T-cell (primary cell): ENCODE measurements around the gene H6PD. TPM values are rescaled to one million over a fixed set of nuclear protein-coding genes. Genes with fewer than 3 reads are reported as not detected.

Experiments used
- ATAC-seq, 4 experiments: fragments of 200-7000 bp in 3 of 4; fragments of 150-1000 bp in 1 of 4; cut with Tn5 transposase; replicated peaks in 1 of 4; 1 replicate in 3 of 4; 2 replicates in 1 of 4; pipeline ENCODE4 v1.10.0; 2021; ENCODE audit warnings: moderate library complexity in 3 of 4, mild to moderate bottlenecking in 2 of 4, moderate number of reproducible peaks in 1 of 4
- CTCF ChIA-PET, 2 donors: fragments of 300-600 bp; sonication (Branson Sonifier 250); formaldehyde crosslinking; loops; one replicate each; lab custom pipeline; 2022; ENCODE audit warnings: antibody characterized with exemption in 2 of 2; lab: Charles Lee
- POLR2A ChIA-PET, 2 donors: fragments of 300-600 bp; sonication (Branson Sonifier 250); formaldehyde crosslinking; loops; one replicate each; lab custom pipeline; 2022; ENCODE audit warnings: antibody characterized with exemption in 2 of 2; lab: Charles Lee
- DNase-seq, 35 experiments: peaks; one replicate each; pipeline versions ENCODE4 v3.0.0 to v3.0.0-alpha.2; 2013 to 2023
- H3K27ac ChIP-seq: one replicate; pipeline ENCODE4 v1.5.1; 2013; ENCODE audit warnings: low read length
- H3K27me3 ChIP-seq, 2 experiments: replicated peaks in 1 of 2; 1 replicate in 1 of 2; 2 replicates in 1 of 2; pipeline versions ENCODE4 v1.6.1 to v1.7.0; 2013; ENCODE audit warnings: low read length in 1 of 2, mixed read lengths in 1 of 2; ENCODE audit not compliant: control insufficient read depth in 2 of 2, insufficient read depth in 2 of 2; ENCODE audit errors: extremely low read depth in 1 of 2
- H3K36me3 ChIP-seq, 2 donors: 1 replicate in 1 of 2; 2 replicates in 1 of 2; pipeline versions ENCODE4 v1.6.1 to v1.7.0; 2013; ENCODE audit warnings: low read length in 1 of 2; ENCODE audit not compliant: control insufficient read depth in 2 of 2, insufficient read depth in 1 of 2; ENCODE audit errors: extremely low read depth in 1 of 2
- H3K4me1 ChIP-seq, 2 experiments: 1 replicate in 1 of 2; 2 replicates in 1 of 2; pipeline versions ENCODE4 v1.6.1 to v1.7.0; 2013; ENCODE audit warnings: low read length in 2 of 2, mixed read lengths in 1 of 2; ENCODE audit not compliant: insufficient read depth in 2 of 2, control insufficient read depth in 1 of 2; ENCODE audit errors: extremely low read depth in 1 of 2
- H3K4me3 ChIP-seq, 2 donors: 1 replicate in 1 of 2; 2 replicates in 1 of 2; pipeline versions ENCODE4 v1.5.1 to v1.7.0; 2013; ENCODE audit warnings: mild to moderate bottlenecking in 2 of 2, low read length in 1 of 2, moderate library complexity in 1 of 2; ENCODE audit not compliant: control insufficient read depth in 1 of 2; ENCODE audit errors: extremely low read depth in 1 of 2
- H3K9me3 ChIP-seq: 2 replicates; pipeline ENCODE4 v1.7.0; 2013
- H3K27ac Mint-ChIP-seq, 2 donors: one replicate each; pipeline ENCODE4 v1.8.0; 2020 to 2021; ENCODE audit warnings: mild to moderate bottlenecking in 2 of 2, mixed read lengths in 2 of 2
- H3K27me3 Mint-ChIP-seq, 2 donors: one replicate each; pipeline ENCODE4 v1.8.0; 2021 to 2022; ENCODE audit warnings: mixed read lengths in 2 of 2
- H3K36me3 Mint-ChIP-seq: one replicate; pipeline ENCODE4 v1.8.0; 2021; ENCODE audit warnings: mixed read lengths
- H3K4me1 Mint-ChIP-seq, 3 donors: one replicate each; pipeline ENCODE4 v1.8.0; 2020 to 2022; ENCODE audit warnings: mixed read lengths in 3 of 3, mild to moderate bottlenecking in 1 of 3
- H3K4me3 Mint-ChIP-seq, 3 donors: one replicate each; pipeline ENCODE4 v1.8.0; 2020 to 2022; ENCODE audit warnings: mild to moderate bottlenecking in 3 of 3, mixed read lengths in 3 of 3, moderate library complexity in 3 of 3
- H3K9me3 Mint-ChIP-seq, 3 donors: one replicate each; pipeline ENCODE4 v1.8.0; 2020 to 2022; ENCODE audit warnings: mixed read lengths in 3 of 3
- WGBS: methylation state at CpG from one replicate; pipeline ENCODE4 v1.1.5; 2013; ENCODE audit warnings: missing lambda C conversion rate; ENCODE audit not compliant: insufficient coverage; 5-methylcytosine and 5-hydroxymethylcytosine counted together
- total RNA-seq, 35 experiments: library from RNA in 6 of 35; stranded (reverse) in 6 of 35; fragments of 120-200 nt in 1 of 35; gene quantifications; one replicate each; pipeline versions ENCODE4 v1.2.1 to v1.2.4 and lab custom pipeline; 2013 to 2026

The H6PD gene
- total RNA-seq, 5 donors from 2014 or later (not counting 1 experiment from before 2014, with no cell fraction given): 17.6 to 26.5 (median 23.9) TPM

- Histone ChIP-seq H3K27ac (no peak overlapping the region), H3K36me3 (peaks cover 0 to 5% of the 10 kb centered on the region in 2 donors), H3K4me3 (no peak overlapping the region), H3K9me3 (no peaks in the 10 kb centered on the region), H3K27me3 (peaks cover 0 to 7% of the 10 kb centered on the region in 2 experiments), H3K4me1 (peaks cover 15 to 34% of the 10 kb centered on the region in 2 experiments)
- peak in 28 of 35 experiments; percentile 6 to 51 (median 31) for DNase-seq
- ChIA-PET CTCF (interaction anchor here in 1 of 2 donors (0.9 kb wide), 1 partner anchor 215 kb away, joined by 3 read pairs; no protein-coding TSS in a partner anchor), POLR2A (no interaction called here)
- Mint-ChIP-seq H3K36me3 (peaks cover 2% of the 10 kb centered on the region), H3K4me3 (no peak overlapping the region), H3K27ac (peak overlapping the region in 1 of 2 donors; percentile 36), H3K4me1 (peaks cover 24 to 31% (median 30%) of the 10 kb centered on the region in 3 donors), H3K9me3 (no peaks in the 10 kb centered on the region), H3K27me3 (peaks cover 0 to 5% of the 10 kb centered on the region in 2 donors)
- 17% methylated on average over 11 of the region's 12 CpGs for WGBS
- ATAC-seq: peak; percentile 47 to 92 (median 80)
Measured at GRCh38 chr1:9275567-9276034, 41.0 kb downstream of the H6PD start.

GRCh38 chr1:9278116-9278515 is 43.5 kb downstream of the H6PD start:
- no peak overlapping the region for H3K27ac Mint-ChIP-seq
- no peak overlapping the region for H3K4me3 Mint-ChIP-seq
- no peaks in the 10 kb centered on the region for H3K9me3 Mint-ChIP-seq
- WGBS: 80% methylated on average over 2 of the region's 5 CpGs
- peaks cover 0 to 6% of the 10 kb centered on the region in 2 donors for H3K27me3 Mint-ChIP-seq
- Histone ChIP-seq H3K36me3 (no peaks in the 10 kb centered on the region), H3K9me3 (no peaks in the 10 kb centered on the region), H3K4me3 (no peak overlapping the region), H3K27me3 (peaks cover 0 to 24% of the 10 kb centered on the region in 2 experiments), H3K4me1 (peaks cover 22 to 57% of the 10 kb centered on the region in 2 experiments), H3K27ac (no peak overlapping the region)
- peaks cover 39 to 52% (median 42%) of the 10 kb centered on the region in 3 donors for H3K4me1 Mint-ChIP-seq
- H3K36me3 Mint-ChIP-seq: no peaks in the 10 kb centered on the region
- ATAC-seq (no peak), DNase-seq (no peak)
- ChIA-PET POLR2A (no interaction called here), CTCF (no interaction called here)

- ChIA-PET POLR2A (no interaction called here), CTCF (no interaction called here)
- H3K9me3 Mint-ChIP-seq: no peaks in the 10 kb centered on the region
Measured at GRCh38 chr1:9278585-9279153, 44.1 kb downstream of the H6PD start.

GRCh38 chr1:9279172-9279840 is 44.7 kb downstream of the H6PD start:
- H3K27me3 Mint-ChIP-seq: peaks cover 0 to 6% of the 10 kb centered on the region in 2 donors
- peaks cover 0 to 4% (median 0%) of the 10 kb centered on the region in 3 donors for H3K9me3 Mint-ChIP-seq
- Histone ChIP-seq H3K4me1 (peaks cover 22 to 68% of the 10 kb centered on the region in 2 experiments), H3K36me3 (no peaks in the 10 kb centered on the region), H3K9me3 (no peaks in the 10 kb centered on the region), H3K27me3 (peaks cover 0 to 24% of the 10 kb centered on the region in 2 experiments), H3K4me3 (no peak overlapping the region), H3K27ac (no peak overlapping the region)
- ChIA-PET POLR2A (no interaction called here), CTCF (no interaction called here)
- H3K36me3 Mint-ChIP-seq: no peaks in the 10 kb centered on the region
- peaks cover 51 to 64% (median 54%) of the 10 kb centered on the region in 3 donors for H3K4me1 Mint-ChIP-seq
- WGBS: 78% methylated on average over 18 of the region's 23 CpGs
- ATAC-seq (peak in 1 of 4 experiments; percentile 62), DNase-seq (no peak)
- peak overlapping the region in 1 of 3 donors; percentile 77 for H3K4me3 Mint-ChIP-seq
- H3K27ac Mint-ChIP-seq: no peak overlapping the region

More at GRCh38 chr1:9278585-9279153, 44.1 kb downstream of the H6PD start:
- Histone ChIP-seq H3K4me1 (peaks cover 22 to 62% of the 10 kb centered on the region in 2 experiments), H3K27ac (no peak overlapping the region), H3K4me3 (no peak overlapping the region), H3K9me3 (no peaks in the 10 kb centered on the region), H3K27me3 (peaks cover 0 to 24% of the 10 kb centered on the region in 2 experiments), H3K36me3 (no peaks in the 10 kb centered on the region)
- Mint-ChIP-seq H3K27me3 (peaks cover 0 to 6% of the 10 kb centered on the region in 2 donors), H3K27ac (no peak overlapping the region), H3K4me3 (peak overlapping the region in 1 of 3 donors; percentile 77), H3K4me1 (peaks cover 44 to 57% (median 48%) of the 10 kb centered on the region in 3 donors), H3K36me3 (no peaks in the 10 kb centered on the region)
- 90% methylated on average over 4 of the region's 10 CpGs for WGBS
- ATAC-seq (no peak), DNase-seq (no peak)

- peak in 2 of 35 experiments; percentile 16 to 26 for DNase-seq
- Mint-ChIP-seq H3K27ac (no peak overlapping the region), H3K27me3 (peaks cover 0 to 6% of the 10 kb centered on the region in 2 donors), H3K9me3 (peaks cover 0 to 8% (median 0%) of the 10 kb centered on the region in 3 donors), H3K4me3 (peak overlapping the region in 2 of 3 donors; percentile 70 to 77), H3K4me1 (peaks cover 55 to 70% (median 61%) of the 10 kb centered on the region in 3 donors), H3K36me3 (no peaks in the 10 kb centered on the region)
- H3K4me3 ChIP-seq: no peak overlapping the region
- peaks cover 0 to 24% of the 10 kb centered on the region in 2 experiments for H3K27me3 ChIP-seq
- POLR2A ChIA-PET: no interaction called here
- ATAC-seq: peak; percentile 21 to 40 (median 36)
- H3K27ac ChIP-seq: no peak overlapping the region
- H3K4me1 ChIP-seq: peaks cover 22 to 65% of the 10 kb centered on the region in 2 experiments
- CTCF ChIA-PET: interaction anchor here in 1 of 2 donors (1.1 kb wide), 1 partner anchor 13 kb away, joined by 4 read pairs; no protein-coding TSS in a partner anchor
- no peaks in the 10 kb centered on the region for H3K9me3 ChIP-seq
- WGBS: 19% methylated on average over 17 of the region's 36 CpGs
- H3K36me3 ChIP-seq: no peaks in the 10 kb centered on the region
Measured at GRCh38 chr1:9280015-9280860, 45.7 kb downstream of the H6PD start.
